Liver (tissue), 9 donors: Measurements from ENCODE around the gene GGCX. TPM values are rescaled to one million over a fixed set of nuclear protein-coding genes. Genes with fewer than 3 reads are reported as not detected.

Experiments
- DNase-seq: peaks from one replicate; pipeline ENCODE4 v3.0.0-alpha.2; 2017; ENCODE audit warnings: low spot score
- H3K27ac ChIP-seq, 2 donors: one replicate each; pipeline ENCODE4 v1.7.0; 2013; ENCODE audit warnings: inconsistent platforms in 2 of 2, low read length in 2 of 2, control low read depth in 1 of 2, low read depth in 1 of 2, mild to moderate bottlenecking in 1 of 2
- H3K27me3 ChIP-seq, 4 donors: one replicate each; pipeline versions ENCODE4 v1.6.1 to v1.7.0; 2013; ENCODE audit warnings: low read length in 3 of 4, inconsistent platforms in 1 of 4, mild to moderate bottlenecking in 1 of 4, moderate library complexity in 1 of 4; ENCODE audit not compliant: control insufficient read depth in 4 of 4, insufficient read depth in 4 of 4
- H3K36me3 ChIP-seq, 4 donors: one replicate each; pipeline versions ENCODE4 v1.6.1 to v1.7.0; 2013; ENCODE audit warnings: low read length in 3 of 4, mild to moderate bottlenecking in 3 of 4, low read depth in 1 of 4, moderate library complexity in 1 of 4; ENCODE audit not compliant: control insufficient read depth in 4 of 4, insufficient read depth in 3 of 4
- H3K4me1 ChIP-seq, 4 donors: one replicate each; pipeline versions ENCODE4 v1.6.1 to v1.7.0; 2013; ENCODE audit warnings: low read length in 3 of 4, mild to moderate bottlenecking in 3 of 4, moderate library complexity in 1 of 4; ENCODE audit not compliant: control insufficient read depth in 4 of 4, insufficient read depth in 4 of 4
- H3K4me3 ChIP-seq, 3 donors: one replicate each; pipeline versions ENCODE4 v1.6.1 to v1.7.0; 2013; ENCODE audit warnings: low read length in 3 of 3, control low read depth in 1 of 3, low read depth in 1 of 3, mild to moderate bottlenecking in 1 of 3
- H3K9ac ChIP-seq, 2 donors: one replicate each; pipeline ENCODE4 v1.7.0; 2013; ENCODE audit warnings: low read length in 2 of 2, mild to moderate bottlenecking in 2 of 2, moderate library complexity in 2 of 2, control low read depth in 1 of 2, low read depth in 1 of 2
- H3K9me3 ChIP-seq, 4 donors: one replicate each; pipeline versions ENCODE4 v1.6.1 to v1.7.0; 2013; ENCODE audit warnings: low read length in 3 of 4; ENCODE audit not compliant: control insufficient read depth in 4 of 4
- EGR1 ChIP-seq, 2 donors: IDR thresholded peaks; 2 replicates each; pipeline ENCODE4 v1.6.1; 2016 to 2018; ENCODE audit warnings: antibody characterized with exemption in 2 of 2, low read depth in 2 of 2
- FOXA1 ChIP-seq: IDR thresholded peaks from 2 replicates; pipeline ENCODE4 v1.6.1; 2016; ENCODE audit warnings: antibody characterized with exemption
- FOXA2 ChIP-seq: IDR thresholded peaks from 2 replicates; pipeline ENCODE4 v1.6.1; 2016; ENCODE audit warnings: antibody characterized with exemption
- GABPA ChIP-seq, 2 donors: IDR thresholded peaks in 1 of 2; conservative IDR thresholded peaks in 1 of 2; 2 replicates each; pipeline ENCODE4 v1.6.1; 2016; ENCODE audit warnings: antibody characterized with exemption in 2 of 2, mild to moderate bottlenecking in 1 of 2, moderate library complexity in 1 of 2
- HNF4A ChIP-seq, 2 donors: conservative IDR thresholded peaks; 2 replicates each; pipeline ENCODE4 v1.6.1; 2016; ENCODE audit warnings: antibody characterized with exemption in 2 of 2, mild to moderate bottlenecking in 2 of 2
- HNF4G ChIP-seq: IDR thresholded peaks from 2 replicates; pipeline ENCODE4 v1.6.1; 2016; ENCODE audit warnings: antibody characterized with exemption
- JUND ChIP-seq, 2 donors: IDR thresholded peaks; 2 replicates each; pipeline ENCODE4 v1.6.1; 2016; ENCODE audit warnings: antibody characterized with exemption in 2 of 2
- NR2F2 ChIP-seq: IDR thresholded peaks from 2 replicates; pipeline ENCODE4 v1.6.1; 2016; ENCODE audit warnings: antibody characterized with exemption
- RAD21 ChIP-seq, 2 donors: IDR thresholded peaks; 2 replicates each; pipeline ENCODE4 v1.6.1; 2016; ENCODE audit warnings: antibody characterized with exemption in 2 of 2, mild to moderate bottlenecking in 2 of 2
- RXRA ChIP-seq, 2 donors: IDR thresholded peaks; 2 replicates each; pipeline ENCODE4 v1.6.1; 2017 to 2018; ENCODE audit warnings: antibody characterized with exemption in 2 of 2, mild to moderate bottlenecking in 1 of 2
- SP1 ChIP-seq: IDR thresholded peaks from 2 replicates; pipeline ENCODE4 v1.6.1; 2018; ENCODE audit warnings: antibody characterized with exemption, mild to moderate bottlenecking
- TAF1 ChIP-seq: conservative IDR thresholded peaks from 2 replicates; pipeline ENCODE4 v1.6.1; 2016; ENCODE audit warnings: antibody characterized with exemption, mild to moderate bottlenecking
- YY1 ChIP-seq: IDR thresholded peaks from 2 replicates; pipeline ENCODE4 v1.6.1; 2016; ENCODE audit warnings: antibody characterized with exemption, mild to moderate bottlenecking
- WGBS: extraction: QIAGEN DNeasy Blood & Tissue Kit; methylation state at CpG from one replicate; pipeline ENCODE4 v1.1.7; 2013; 5-methylcytosine and 5-hydroxymethylcytosine counted together
- polyA plus RNA-seq, 2 donors: library from polyadenylated mRNA; stranded (reverse) in 1 of 2; unstranded in 1 of 2; fragments of 200-250 nt in 1 of 2; fragments of >200 nt in 1 of 2; fragmentation: Nextera tagmentation in 1 of 2; extraction: Ambion mirVana in 1 of 2; gene quantifications; one replicate each; pipeline versions ENCODE4 v1.2.1 to v1.2.3, GENCODE V29; 2013 to 2015
- total RNA-seq, 2 donors: library from RNA; depleted of rRNA; stranded (reverse); fragments of >200 nt; gene quantifications; one replicate each; pipeline ENCODE4 v1.2.3, GENCODE V29; 2014
- TF ChIP-seq, protein P1 (sequence below): fragments of 150-350 bp; IDR thresholded peaks from 2 replicates; pipeline ENCODE4 v1.5.1; 2017; ENCODE audit warnings: improper control_type of control experiment, low read depth, low read length; ENCODE audit not compliant: missing input control
- TF ChIP-seq, protein P2 (sequence below): IDR thresholded peaks from 2 replicates; pipeline ENCODE4 v1.6.1; 2016; ENCODE audit warnings: antibody characterized with exemption
- TF ChIP-seq, protein P3 (sequence below): IDR thresholded peaks from 2 replicates; pipeline ENCODE4 v1.6.1; 2016; ENCODE audit warnings: antibody characterized with exemption
- TF ChIP-seq, protein P4 (sequence below): IDR thresholded peaks from 2 replicates; pipeline ENCODE4 v1.6.1; 2016; ENCODE audit warnings: antibody characterized with exemption, mild to moderate bottlenecking
- TF ChIP-seq, protein P5 (sequence below): IDR thresholded peaks from 2 replicates; pipeline ENCODE4 v1.6.1; 2016; ENCODE audit warnings: antibody characterized with exemption
- donor health status: healthy.
- donor health status: healthy.
- donor health status: healthy.
- donor health status: healthy.
- donor health status: healthy.

GGCX gene
- total and polyA plus RNA-seq, 4 donors, result 67.3 to 189 (median 90.4) TPM

DNA sequence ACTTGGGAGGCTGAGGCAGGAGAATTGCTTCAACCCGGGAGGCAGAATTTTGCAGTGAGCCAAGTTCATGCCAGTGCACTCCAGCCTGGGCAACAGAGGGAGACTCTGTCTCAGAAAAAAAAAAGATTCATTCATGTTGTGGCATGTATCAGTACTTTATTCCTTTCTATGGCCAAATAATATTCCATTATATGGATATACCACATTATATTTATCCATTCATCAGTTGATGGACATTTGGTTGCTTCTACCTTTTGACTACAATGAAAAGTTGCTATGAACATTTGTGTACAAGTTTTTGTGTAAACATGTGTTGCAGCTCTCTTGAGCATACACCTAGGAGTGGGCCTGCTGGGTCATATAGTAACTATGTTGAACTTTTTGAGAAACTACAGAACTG, 31.5 kb downstream of the GGCX start:
- no peaks in the 10 kb centered on the region for H3K27me3 ChIP-seq
- no peak overlapping the region for H3K4me3 ChIP-seq
- DNase-seq, result no peak
- H3K27ac ChIP-seq, result no peak overlapping the region
- WGBS, result 98% methylated on average over 1 of the region's 1 CpG
- H3K9ac ChIP-seq, result no peak overlapping the region
- TF ChIP-seq, protein P1, sequence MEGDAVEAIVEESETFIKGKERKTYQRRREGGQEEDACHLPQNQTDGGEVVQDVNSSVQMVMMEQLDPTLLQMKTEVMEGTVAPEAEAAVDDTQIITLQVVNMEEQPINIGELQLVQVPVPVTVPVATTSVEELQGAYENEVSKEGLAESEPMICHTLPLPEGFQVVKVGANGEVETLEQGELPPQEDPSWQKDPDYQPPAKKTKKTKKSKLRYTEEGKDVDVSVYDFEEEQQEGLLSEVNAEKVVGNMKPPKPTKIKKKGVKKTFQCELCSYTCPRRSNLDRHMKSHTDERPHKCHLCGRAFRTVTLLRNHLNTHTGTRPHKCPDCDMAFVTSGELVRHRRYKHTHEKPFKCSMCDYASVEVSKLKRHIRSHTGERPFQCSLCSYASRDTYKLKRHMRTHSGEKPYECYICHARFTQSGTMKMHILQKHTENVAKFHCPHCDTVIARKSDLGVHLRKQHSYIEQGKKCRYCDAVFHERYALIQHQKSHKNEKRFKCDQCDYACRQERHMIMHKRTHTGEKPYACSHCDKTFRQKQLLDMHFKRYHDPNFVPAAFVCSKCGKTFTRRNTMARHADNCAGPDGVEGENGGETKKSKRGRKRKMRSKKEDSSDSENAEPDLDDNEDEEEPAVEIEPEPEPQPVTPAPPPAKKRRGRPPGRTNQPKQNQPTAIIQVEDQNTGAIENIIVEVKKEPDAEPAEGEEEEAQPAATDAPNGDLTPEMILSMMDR, result no peak
- TF ChIP-seq FOXA1 (no peak), TAF1 (no peak)
- no peaks in the 10 kb centered on the region for H3K36me3 ChIP-seq
- H3K4me1 ChIP-seq, result peaks cover 3 to 22% (median 17%) of the 10 kb centered on the region in 4 donors
- no peaks in the 10 kb centered on the region for H3K9me3 ChIP-seq

DNA sequence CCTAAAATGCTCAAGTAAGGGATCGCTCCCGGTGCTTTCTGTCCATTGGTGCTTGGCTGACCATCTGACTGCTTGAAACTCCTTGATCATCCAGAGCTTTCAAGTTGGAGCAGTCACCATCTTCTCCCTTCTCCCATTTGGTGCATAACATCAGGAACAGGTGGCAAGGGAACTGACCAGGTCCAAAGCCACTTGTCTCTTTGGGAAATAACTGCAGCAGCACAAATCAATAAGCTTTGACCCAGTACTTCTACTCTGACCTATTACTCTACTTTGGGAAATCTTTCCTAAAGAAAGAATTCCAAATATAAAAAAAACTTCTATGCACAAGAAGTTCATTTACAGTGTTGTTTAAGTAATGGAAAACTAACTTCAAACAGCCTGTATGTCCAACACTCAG, 32.9 kb downstream of the GGCX start:
- no peak overlapping the region for H3K4me3 ChIP-seq
- H3K27ac ChIP-seq, result peak overlapping the region in 1 of 2 donors; percentile 7
- TF ChIP-seq TAF1 (no peak), HNF4A (conservative IDR thresholded peaks at IDR 0.05) (peak; percentile 24 to 38), HNF4G (no peak), RAD21 (IDR thresholded peaks at IDR 0.05) (peak in 1 of 2 donors; percentile 19)
- no peaks in the 10 kb centered on the region for H3K27me3 ChIP-seq
- H3K9ac ChIP-seq, result no peak overlapping the region
- H3K36me3 ChIP-seq, result no peaks in the 10 kb centered on the region
- no peak for DNase-seq
- whole genome bisulfite sequencing, result 93% methylated on average over 2 of the region's 2 CpGs
- H3K9me3 ChIP-seq, result no peaks in the 10 kb centered on the region
- H3K4me1 ChIP-seq, result peaks cover 4 to 22% (median 17%) of the 10 kb centered on the region in 4 donors

DNA sequence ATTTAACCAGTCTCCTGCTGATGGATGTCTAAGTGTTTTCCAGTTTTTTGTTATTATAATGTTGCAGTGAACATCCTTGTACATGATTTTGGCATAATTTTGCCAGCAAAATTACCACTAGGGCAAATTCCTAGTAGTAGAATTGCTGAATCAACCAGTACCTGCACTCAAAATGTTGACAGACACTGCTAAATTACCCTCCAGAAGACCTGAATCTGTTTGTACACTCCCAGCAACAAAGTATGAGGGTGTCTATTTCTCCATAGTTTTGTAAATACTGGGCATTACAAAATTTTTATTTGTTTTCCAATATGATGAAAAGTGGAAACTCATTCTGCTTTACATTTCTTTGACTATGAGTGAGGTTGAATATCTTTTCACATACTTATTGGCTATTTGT, 33.5 kb downstream of the GGCX start:
- TF ChIP-seq JUND (IDR thresholded peaks at IDR 0.05) (no peak), SP1 (no peak), TAF1 (no peak), GABPA (IDR thresholded peaks at IDR 0.05 in 1 of 2, conservative IDR thresholded peaks at IDR 0.05 in 1 of 2) (no peak), RAD21 (IDR thresholded peaks at IDR 0.05) (no peak), EGR1 (IDR thresholded peaks at IDR 0.05; ENCODE audit: low read depth in 2 of 2) (no peak), HNF4A (conservative IDR thresholded peaks at IDR 0.05) (peak in 1 of 2 donors; percentile 32), RXRA (IDR thresholded peaks at IDR 0.05) (peak; percentile 8 to 32), YY1 (no peak), NR2F2 (no peak), FOXA1 (no peak), FOXA2 (peak; percentile 16), HNF4G (no peak)
- TF ChIP-seq, protein P2, sequence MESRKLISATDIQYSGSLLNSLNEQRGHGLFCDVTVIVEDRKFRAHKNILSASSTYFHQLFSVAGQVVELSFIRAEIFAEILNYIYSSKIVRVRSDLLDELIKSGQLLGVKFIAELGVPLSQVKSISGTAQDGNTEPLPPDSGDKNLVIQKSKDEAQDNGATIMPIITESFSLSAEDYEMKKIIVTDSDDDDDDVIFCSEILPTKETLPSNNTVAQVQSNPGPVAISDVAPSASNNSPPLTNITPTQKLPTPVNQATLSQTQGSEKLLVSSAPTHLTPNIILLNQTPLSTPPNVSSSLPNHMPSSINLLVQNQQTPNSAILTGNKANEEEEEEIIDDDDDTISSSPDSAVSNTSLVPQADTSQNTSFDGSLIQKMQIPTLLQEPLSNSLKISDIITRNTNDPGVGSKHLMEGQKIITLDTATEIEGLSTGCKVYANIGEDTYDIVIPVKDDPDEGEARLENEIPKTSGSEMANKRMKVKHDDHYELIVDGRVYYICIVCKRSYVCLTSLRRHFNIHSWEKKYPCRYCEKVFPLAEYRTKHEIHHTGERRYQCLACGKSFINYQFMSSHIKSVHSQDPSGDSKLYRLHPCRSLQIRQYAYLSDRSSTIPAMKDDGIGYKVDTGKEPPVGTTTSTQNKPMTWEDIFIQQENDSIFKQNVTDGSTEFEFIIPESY, result no peak
- TF ChIP-seq, protein P3, sequence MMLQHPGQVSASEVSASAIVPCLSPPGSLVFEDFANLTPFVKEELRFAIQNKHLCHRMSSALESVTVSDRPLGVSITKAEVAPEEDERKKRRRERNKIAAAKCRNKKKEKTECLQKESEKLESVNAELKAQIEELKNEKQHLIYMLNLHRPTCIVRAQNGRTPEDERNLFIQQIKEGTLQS, result no peak
- TF ChIP-seq, protein P4, sequence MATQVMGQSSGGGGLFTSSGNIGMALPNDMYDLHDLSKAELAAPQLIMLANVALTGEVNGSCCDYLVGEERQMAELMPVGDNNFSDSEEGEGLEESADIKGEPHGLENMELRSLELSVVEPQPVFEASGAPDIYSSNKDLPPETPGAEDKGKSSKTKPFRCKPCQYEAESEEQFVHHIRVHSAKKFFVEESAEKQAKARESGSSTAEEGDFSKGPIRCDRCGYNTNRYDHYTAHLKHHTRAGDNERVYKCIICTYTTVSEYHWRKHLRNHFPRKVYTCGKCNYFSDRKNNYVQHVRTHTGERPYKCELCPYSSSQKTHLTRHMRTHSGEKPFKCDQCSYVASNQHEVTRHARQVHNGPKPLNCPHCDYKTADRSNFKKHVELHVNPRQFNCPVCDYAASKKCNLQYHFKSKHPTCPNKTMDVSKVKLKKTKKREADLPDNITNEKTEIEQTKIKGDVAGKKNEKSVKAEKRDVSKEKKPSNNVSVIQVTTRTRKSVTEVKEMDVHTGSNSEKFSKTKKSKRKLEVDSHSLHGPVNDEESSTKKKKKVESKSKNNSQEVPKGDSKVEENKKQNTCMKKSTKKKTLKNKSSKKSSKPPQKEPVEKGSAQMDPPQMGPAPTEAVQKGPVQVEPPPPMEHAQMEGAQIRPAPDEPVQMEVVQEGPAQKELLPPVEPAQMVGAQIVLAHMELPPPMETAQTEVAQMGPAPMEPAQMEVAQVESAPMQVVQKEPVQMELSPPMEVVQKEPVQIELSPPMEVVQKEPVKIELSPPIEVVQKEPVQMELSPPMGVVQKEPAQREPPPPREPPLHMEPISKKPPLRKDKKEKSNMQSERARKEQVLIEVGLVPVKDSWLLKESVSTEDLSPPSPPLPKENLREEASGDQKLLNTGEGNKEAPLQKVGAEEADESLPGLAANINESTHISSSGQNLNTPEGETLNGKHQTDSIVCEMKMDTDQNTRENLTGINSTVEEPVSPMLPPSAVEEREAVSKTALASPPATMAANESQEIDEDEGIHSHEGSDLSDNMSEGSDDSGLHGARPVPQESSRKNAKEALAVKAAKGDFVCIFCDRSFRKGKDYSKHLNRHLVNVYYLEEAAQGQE, result no peak
- TF ChIP-seq, protein P1, result no peak
- TF ChIP-seq, protein P5, sequence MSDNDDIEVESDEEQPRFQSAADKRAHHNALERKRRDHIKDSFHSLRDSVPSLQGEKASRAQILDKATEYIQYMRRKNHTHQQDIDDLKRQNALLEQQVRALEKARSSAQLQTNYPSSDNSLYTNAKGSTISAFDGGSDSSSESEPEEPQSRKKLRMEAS, result no peak

More for the DNA sequence above, 33.5 kb downstream of the GGCX start:
- H3K27me3 ChIP-seq, result no peaks in the 10 kb centered on the region
- no peaks in the 10 kb centered on the region for H3K36me3 ChIP-seq
- H3K4me1 ChIP-seq, result peaks cover 4 to 22% (median 17%) of the 10 kb centered on the region in 4 donors
- DNase-seq, result no peak
- no peak overlapping the region for H3K9ac ChIP-seq
- no peaks in the 10 kb centered on the region for H3K9me3 ChIP-seq
- no peak overlapping the region for H3K4me3 ChIP-seq
- peak overlapping the region in 1 of 2 donors; percentile 7 for H3K27ac ChIP-seq
